Measurements from ENCODE around the gene POLD2. TPM values are rescaled to one million over a fixed set of nuclear protein-coding genes. Genes with fewer than 3 reads are reported as not detected.

The POLD2 gene
- polyA plus RNA-seq, 1 donor from 2014 or later = 79.5 TPM

- Histone ChIP-seq H4K20me1 (ENCODE audit: insufficient read depth) (no peaks in the 10 kb centered on the region), H3K9me3 (ENCODE audit: low read length) (no peaks in the 10 kb centered on the region), H3K79me2 (replicated peaks; ENCODE audit: insufficient read depth, low read length) (no peaks in the 10 kb centered on the region), H3F3A (ENCODE audit: insufficient read depth, low read length, poor library complexity, severe bottlenecking) (no peaks in the 10 kb centered on the region), H3K9ac (ENCODE audit: low read length) (no peak overlapping the region), H3K4me3 (ENCODE audit: low read length) (no peak overlapping the region), H2AFZ (ENCODE audit: low read depth, low read length) (no peak overlapping the region), H3K4me2 (ENCODE audit: low read length) (no peak overlapping the region), H3K27ac (ENCODE audit: low read length) (no peak overlapping the region), H3K9me2 (ENCODE audit: insufficient read depth, low read length) (no peaks in the 10 kb centered on the region), H3K36me3 (ENCODE audit: insufficient read depth, low read length) (no peaks in the 10 kb centered on the region), H3K27me3 (ENCODE audit: insufficient read depth, low read depth, low read length) (no peaks in the 10 kb centered on the region)
- no peak for TF ChIP-seq RAD21 (conservative IDR thresholded peaks at IDR 0.05)
- no peak for TF ChIP-seq EZH2 (IDR thresholded peaks at IDR 0.05; ENCODE audit: borderline replicate concordance, insufficient read depth, low read length, poor library complexity, severe bottlenecking)
- no peak for TF ChIP-seq POLR2AphosphoS5 (IDR thresholded peaks at IDR 0.05)
- TF ChIP-seq REST (IDR thresholded peaks at IDR 0.05; ENCODE audit: borderline replicate concordance) = no peak
- no peak for TF ChIP-seq CTCF (IDR thresholded peaks at IDR 0.05; ENCODE audit: poor library complexity, severe bottlenecking)
- TF ChIP-seq TAF1 (IDR thresholded peaks at IDR 0.05; ENCODE audit: low read depth) = no peak
Observed at GRCh38 chr7:44158096-44158872, 34.9 kb upstream of the POLD2 start.

DNA sequence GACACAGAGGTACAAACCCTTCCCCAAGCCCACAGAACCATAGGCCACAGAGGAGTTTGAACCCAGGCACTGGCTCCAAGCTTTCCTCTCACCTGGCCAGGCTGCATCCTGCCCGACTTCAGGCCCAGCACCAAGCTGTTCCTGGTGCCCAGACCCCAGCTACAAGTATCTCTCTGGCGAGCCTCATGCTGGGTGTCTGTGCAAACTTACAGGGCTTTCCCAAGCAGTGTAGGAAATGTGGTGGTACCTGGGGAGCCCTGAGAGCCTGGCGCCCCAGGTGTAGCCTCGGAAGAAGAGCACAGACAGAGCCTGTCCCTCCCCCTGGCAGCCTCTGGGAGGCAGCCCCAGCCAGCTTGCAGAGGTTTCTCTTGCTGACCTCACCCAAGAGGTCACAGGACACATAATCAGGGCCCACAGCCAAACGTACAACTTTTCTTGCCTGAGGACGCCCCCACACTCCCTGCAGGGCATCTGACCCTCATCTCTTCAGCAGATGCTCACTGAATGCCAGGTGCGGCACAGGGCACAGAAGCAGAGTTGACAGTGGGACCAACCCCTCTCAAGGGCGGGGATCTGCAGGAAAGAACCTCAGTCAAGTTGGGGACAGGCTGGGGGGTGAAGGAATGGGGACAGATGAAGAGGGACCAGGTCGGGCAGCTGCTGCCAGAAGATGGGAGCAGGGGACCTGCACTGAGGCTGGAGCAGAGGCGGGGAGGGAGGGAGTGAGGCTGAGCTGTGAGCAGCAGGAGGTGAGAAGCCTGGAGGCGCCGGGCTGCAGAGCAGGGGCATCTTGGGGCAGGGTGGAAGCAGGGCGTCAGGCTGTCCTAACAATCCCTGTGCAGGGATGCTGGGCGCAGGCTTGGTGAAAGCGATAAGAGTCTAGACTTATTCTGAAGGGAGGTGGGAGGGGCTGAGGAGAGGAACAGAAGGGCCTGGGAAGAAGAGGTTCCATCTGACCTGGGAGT is 34.0 kb upstream of the POLD2 start:
- H3K9me2 ChIP-seq (ENCODE audit: insufficient read depth, low read length) = no peaks in the 10 kb centered on the region

More for the DNA sequence above, 34.0 kb upstream of the POLD2 start:
- no peaks in the 10 kb centered on the region for H3K9me3 ChIP-seq (ENCODE audit: low read length)
- no peaks in the 10 kb centered on the region for H3F3A ChIP-seq (ENCODE audit: insufficient read depth, low read length, poor library complexity, severe bottlenecking)
- no peak overlapping the region for H2AFZ ChIP-seq (ENCODE audit: low read depth, low read length)
- no peaks in the 10 kb centered on the region for H3K79me2 ChIP-seq (replicated peaks; ENCODE audit: insufficient read depth, low read length)
- H3K9ac ChIP-seq (ENCODE audit: low read length) = no peak overlapping the region
- no peaks in the 10 kb centered on the region for H4K20me1 ChIP-seq (ENCODE audit: insufficient read depth)
- H3K36me3 ChIP-seq (ENCODE audit: insufficient read depth, low read length) = no peaks in the 10 kb centered on the region
- H3K4me3 ChIP-seq (ENCODE audit: low read length) = no peak overlapping the region
- no peak for TF ChIP-seq TAF1 (IDR thresholded peaks at IDR 0.05; ENCODE audit: low read depth)
- no peak for TF ChIP-seq REST (IDR thresholded peaks at IDR 0.05; ENCODE audit: borderline replicate concordance)
- no peak for TF ChIP-seq RAD21 (conservative IDR thresholded peaks at IDR 0.05)
- TF ChIP-seq CTCF (IDR thresholded peaks at IDR 0.05; ENCODE audit: poor library complexity, severe bottlenecking) = no peak
- TF ChIP-seq POLR2AphosphoS5 (IDR thresholded peaks at IDR 0.05) = no peak
- TF ChIP-seq MXI1 (conservative IDR thresholded peaks at IDR 0.05; ENCODE audit: poor library complexity, severe bottlenecking) = no peak
- no peak for TF ChIP-seq SMC3 (conservative IDR thresholded peaks at IDR 0.05; ENCODE audit: poor library complexity)
- no peak for TF ChIP-seq EZH2 (IDR thresholded peaks at IDR 0.05; ENCODE audit: borderline replicate concordance, insufficient read depth, low read length, poor library complexity, severe bottlenecking)
- TF ChIP-seq EP300 (conservative IDR thresholded peaks at IDR 0.05; ENCODE audit: poor library complexity, severe bottlenecking) = no peak
- no peak overlapping the region for H3K4me2 ChIP-seq (ENCODE audit: low read length)
- no peak overlapping the region for H3K27ac ChIP-seq (ENCODE audit: low read length)
- H3K27me3 ChIP-seq (ENCODE audit: insufficient read depth, low read depth, low read length) = no peaks in the 10 kb centered on the region
